Smooth muscle cell (in vitro differentiated cells): ENCODE results near the gene TYMS. TPM values are rescaled to one million over a fixed set of nuclear protein-coding genes. Genes with fewer than 3 reads are reported as not detected.

Source experiments
- DNase-seq: peaks from one replicate; lab custom pipeline; 2025; ENCODE audit not compliant: unreplicated experiment; lab: John Stamatoyannopoulos, UW
- H2AFZ ChIP-seq: fragments of 200-600 bp; sonication (generic); 2 replicates; pipeline ENCODE4 v1.6.0; 2016; ENCODE audit warnings: antibody characterized with exemption, low read depth, mild to moderate bottlenecking
- H3F3A ChIP-seq: fragments of 200-600 bp; sonication (generic); 2 replicates; pipeline ENCODE4 v1.6.0; 2017; ENCODE audit warnings: antibody characterized with exemption, low read depth
- H3K27ac ChIP-seq: fragments of 200-600 bp; sonication (generic); 2 replicates; pipeline ENCODE4 v1.5.1; 2016; ENCODE audit warnings: low read depth, mild to moderate bottlenecking
- H3K27me3 ChIP-seq: fragments of 200-600 bp; sonication (generic); 2 replicates; pipeline ENCODE4 v1.6.1; 2016; ENCODE audit warnings: low read depth, mild to moderate bottlenecking
- H3K36me3 ChIP-seq: fragments of 200-600 bp; sonication (generic); 2 replicates; pipeline ENCODE4 v1.5.1; 2016; ENCODE audit warnings: low read depth
- H3K4me1 ChIP-seq: fragments of 200-600 bp; sonication (generic); 2 replicates; pipeline ENCODE4 v1.5.1; 2016; ENCODE audit warnings: low read depth
- H3K4me2 ChIP-seq: fragments of 200-600 bp; sonication (generic); 2 replicates; pipeline ENCODE4 v1.6.0; 2016; ENCODE audit warnings: mild to moderate bottlenecking
- H3K4me3 ChIP-seq: fragments of 200-600 bp; sonication (generic); 2 replicates; pipeline ENCODE4 v1.5.1; 2016; ENCODE audit warnings: mild to moderate bottlenecking
- H3K79me2 ChIP-seq: fragments of 200-600 bp; sonication (generic); 2 replicates; pipeline ENCODE4 v1.6.0; 2016; ENCODE audit warnings: low read depth, mild to moderate bottlenecking
- H3K9ac ChIP-seq: fragments of 200-600 bp; sonication (generic); 2 replicates; pipeline ENCODE4 v1.6.0; 2016; ENCODE audit warnings: low read depth
- H3K9me3 ChIP-seq: fragments of 200-600 bp; sonication (generic); replicated peaks from 2 replicates; pipeline ENCODE4 v1.5.1; 2016; ENCODE audit warnings: low read depth
- H4K20me1 ChIP-seq: fragments of 200-600 bp; sonication (generic); 2 replicates; pipeline ENCODE4 v1.6.0; 2016; ENCODE audit warnings: low read depth
- CTCF ChIP-seq: fragments of 200-600 bp; sonication (generic); IDR thresholded peaks from 2 replicates; pipeline ENCODE4 v1.5.1; 2017; ENCODE audit warnings: borderline replicate concordance, mild to moderate bottlenecking, antibody characterized with exemption; ENCODE audit not compliant: insufficient read depth, poor library complexity, severe bottlenecking
- WGBS: methylation state at CpG from one replicate; pipeline ENCODE4 v1.1.7; 2016; ENCODE audit warnings: low lambda C conversion rate; 5-methylcytosine and 5-hydroxymethylcytosine counted together
- polyA plus RNA-seq: library from polyadenylated mRNA; unstranded; fragments of >200 nt; fragmentation: Nextera tagmentation; extraction: Ambion mirVana; gene quantifications from 2 replicates; pipeline ENCODE4 v1.2.1, GENCODE V29; 2016
- total RNA-seq: library from RNA; depleted of rRNA; stranded (reverse); fragments of >200 nt; gene quantifications from 2 replicates; pipeline ENCODE4 v1.2.3, GENCODE V29; 2014

The TYMS gene
- total and polyA plus RNA-seq, 2 experiments from 2014 or later, result 29.1 to 85.3 TPM

GRCh38 chr18:688323-688722, 30.9 kb downstream of the TYMS start:
- Histone ChIP-seq H3K79me2 (no peaks in the 10 kb centered on the region), H3K4me3 (no peak overlapping the region), H3K9me3 (no peaks in the 10 kb centered on the region), H3K27me3 (no peaks in the 10 kb centered on the region), H3K9ac (no peak overlapping the region), H3F3A (no peaks in the 10 kb centered on the region), H2AFZ (no peak overlapping the region), H3K4me1 (peaks cover 20% of the 10 kb centered on the region), H3K4me2 (no peak overlapping the region), H4K20me1 (no peaks in the 10 kb centered on the region), H3K36me3 (no peaks in the 10 kb centered on the region), H3K27ac (no peak overlapping the region)
- 91% methylated on average over 5 of the region's 5 CpGs for WGBS
- TF ChIP-seq CTCF, result no peak
- no peak for DNase-seq

GRCh38 chr18:692824-693223, 35.4 kb downstream of the TYMS start:
- 94% methylated on average over 6 of the region's 6 CpGs for WGBS
- H3F3A ChIP-seq, result no peaks in the 10 kb centered on the region
- H3K9me3 ChIP-seq, result no peaks in the 10 kb centered on the region
- H2AFZ ChIP-seq, result no peak overlapping the region
- H3K4me1 ChIP-seq, result no peaks in the 10 kb centered on the region
- no peaks in the 10 kb centered on the region for H3K36me3 ChIP-seq
- no peak overlapping the region for H3K9ac ChIP-seq
- DNase-seq, result no peak
- TF ChIP-seq CTCF, result no peak
- no peaks in the 10 kb centered on the region for H4K20me1 ChIP-seq
- H3K27me3 ChIP-seq, result no peaks in the 10 kb centered on the region
- H3K4me2 ChIP-seq, result no peak overlapping the region
- H3K79me2 ChIP-seq, result no peaks in the 10 kb centered on the region
- no peak overlapping the region for H3K4me3 ChIP-seq
- no peak overlapping the region for H3K27ac ChIP-seq

- no peak for DNase-seq
- no peak overlapping the region for H2AFZ ChIP-seq
- no peaks in the 10 kb centered on the region for H3F3A ChIP-seq
- H3K4me1 ChIP-seq, result no peaks in the 10 kb centered on the region
- H3K79me2 ChIP-seq, result no peaks in the 10 kb centered on the region
- H3K27me3 ChIP-seq, result no peaks in the 10 kb centered on the region
- TF ChIP-seq CTCF, result no peak
- no peaks in the 10 kb centered on the region for H3K36me3 ChIP-seq
- H4K20me1 ChIP-seq, result no peaks in the 10 kb centered on the region
- H3K9me3 ChIP-seq, result no peaks in the 10 kb centered on the region
- 85% methylated on average over 8 of the region's 8 CpGs for WGBS
- no peak overlapping the region for H3K9ac ChIP-seq
- no peak overlapping the region for H3K4me3 ChIP-seq
- no peak overlapping the region for H3K27ac ChIP-seq
- H3K4me2 ChIP-seq, result no peak overlapping the region
These were observed 36.2 kb downstream of the TYMS start for GRCh38 chr18:693466-694187.

- Histone ChIP-seq H4K20me1 (no peaks in the 10 kb centered on the region), H3K9ac (no peak overlapping the region), H3K27ac (no peak overlapping the region), H3K4me1 (no peaks in the 10 kb centered on the region), H3F3A (no peaks in the 10 kb centered on the region), H3K4me3 (no peak overlapping the region), H3K27me3 (no peaks in the 10 kb centered on the region), H2AFZ (no peak overlapping the region), H3K9me3 (no peaks in the 10 kb centered on the region), H3K4me2 (no peak overlapping the region), H3K79me2 (no peaks in the 10 kb centered on the region), H3K36me3 (no peaks in the 10 kb centered on the region)
- no peak for DNase-seq
- no peak for TF ChIP-seq CTCF
- 97% methylated on average over 4 of the region's 4 CpGs for WGBS
These were observed 39.6 kb downstream of the TYMS start for GRCh38 chr18:697012-697411.
